Left colon (tissue), 2 donors: Measurements from ENCODE around the gene KCNQ1. TPM values are rescaled to one million over a fixed set of nuclear protein-coding genes. Genes with fewer than 3 reads are reported as not detected.

ENCODE experiments used
- ATAC-seq: fragments of 200-7000 bp; cut with Tn5 transposase; one replicate; pipeline ENCODE4 v1.9.1; 2020; ENCODE audit warnings: mild to moderate bottlenecking, moderate library complexity
- DNase-seq, 2 donors: peaks; one replicate each; pipeline ENCODE4 v3.0.0-alpha.2; 2020
- intact Hi-C, 2 donors: fragments of 100-400 bp; cut with DNase I in 1 of 2; cut with micrococcal nuclease in 1 of 2; formaldehyde crosslinking; loops; one replicate each; pipeline versions ENCODE4 v1.11.2 to v1.14.0; 2022; cut with DNase I, micrococcal nuclease
- total RNA-seq, 2 donors: library from RNA; stranded (reverse); fragmentation: NEBNext Ultra II Directional; extraction: Animal tissue kit (Norgen Biotek cat#: 25700); gene quantifications; one replicate each; pipeline ENCODE4 v1.2.1, GENCODE V29; 2021
- donor health status: DM: no; HTN: no; CAD: no.
- donor health status: DM: yes; HTN: yes; CAD: no.

The KCNQ1 gene
- total RNA-seq, 2 donors from 2014 or later: 42.8 to 56.8 TPM

DNA sequence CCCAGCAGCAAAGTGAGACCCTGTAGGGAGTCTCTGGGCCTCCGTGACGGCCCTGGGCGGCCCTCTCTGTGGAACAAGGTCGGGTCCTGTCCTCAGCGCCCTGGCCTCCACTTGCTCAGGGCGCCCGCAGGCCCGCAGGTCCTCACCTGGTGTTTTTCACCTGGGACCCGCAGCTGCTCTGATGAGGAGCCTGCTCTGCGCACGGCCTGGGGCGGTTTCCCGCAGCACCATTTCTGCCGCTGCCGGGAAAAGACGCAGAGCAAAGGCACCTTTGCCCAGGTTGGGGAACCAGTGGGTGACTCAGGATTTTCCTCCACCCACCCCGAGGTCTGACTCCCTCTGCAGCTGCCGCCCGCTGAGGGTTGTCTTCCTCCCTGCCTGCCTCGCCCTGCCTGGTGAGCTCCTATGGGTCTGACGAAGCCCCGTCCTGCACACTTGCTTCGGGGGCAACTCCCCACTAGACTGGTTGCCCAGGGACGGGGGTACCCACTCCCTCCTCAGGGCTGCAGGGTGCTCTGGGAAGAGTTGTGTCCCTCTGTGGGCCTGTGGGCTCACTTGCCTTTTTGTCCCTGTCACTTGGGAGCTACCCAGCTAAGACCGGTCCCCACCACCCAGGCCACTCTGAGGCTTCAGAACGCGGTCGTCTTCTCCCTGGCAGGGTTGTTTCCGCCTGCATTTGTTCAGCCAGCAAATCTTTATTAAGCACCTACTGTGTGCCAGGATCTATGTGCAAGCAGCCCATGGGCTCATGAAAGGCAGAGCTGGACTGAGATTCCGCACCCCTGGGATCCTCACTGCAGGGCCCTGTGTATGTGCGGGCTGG lies 89.5 kb downstream of the KCNQ1 start:
- intact Hi-C loops: loop anchor here in 1 of 2 donors (5.0 kb wide), 2 partner anchors 107 to 358 kb away; no protein-coding TSS in a partner anchor
- DNase-seq (peak in 1 of 2 donors; percentile 27), ATAC-seq (no peak)

DNA sequence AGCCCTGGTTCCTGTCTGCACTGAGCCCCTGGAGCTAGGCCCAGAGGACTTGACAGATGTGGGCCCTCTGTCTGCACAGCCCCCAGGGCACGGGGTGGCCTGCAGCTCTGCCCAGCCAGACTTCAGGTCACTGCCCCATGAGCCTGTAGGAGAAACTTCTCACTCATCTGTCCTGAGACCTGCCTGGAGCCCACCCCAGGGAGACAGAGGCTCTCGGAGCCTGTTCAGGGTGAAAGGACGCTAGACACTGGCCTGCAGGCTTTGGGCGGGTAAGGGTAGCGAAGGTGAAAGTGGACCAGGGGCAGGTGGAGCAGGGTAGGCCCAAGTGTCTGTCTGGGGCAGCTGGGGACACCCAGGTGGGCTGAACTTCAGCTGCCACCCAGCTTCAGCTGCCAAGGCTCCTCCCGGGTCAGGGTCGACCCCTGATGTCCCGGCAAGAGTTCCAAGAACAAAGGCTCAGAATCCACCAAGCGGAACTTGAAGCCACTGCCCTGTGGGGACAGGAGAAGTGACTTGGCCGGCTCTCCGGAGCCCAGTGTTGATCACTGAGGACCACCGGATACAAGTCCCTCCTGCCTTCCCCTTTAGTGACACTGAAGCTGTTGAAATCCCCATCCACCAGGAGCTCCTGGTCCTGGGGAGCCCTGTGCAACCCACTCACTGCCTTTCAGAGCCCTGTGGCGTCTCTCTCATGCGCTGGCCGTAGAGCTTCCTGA lies 90.3 kb downstream of the KCNQ1 start:
- ATAC-seq (no peak), DNase-seq (peak in 1 of 2 donors; percentile 8)
- intact Hi-C loops: loop anchor here in 1 of 2 donors (5.0 kb wide), 2 partner anchors 108 to 357 kb away; no protein-coding TSS in a partner anchor

DNA sequence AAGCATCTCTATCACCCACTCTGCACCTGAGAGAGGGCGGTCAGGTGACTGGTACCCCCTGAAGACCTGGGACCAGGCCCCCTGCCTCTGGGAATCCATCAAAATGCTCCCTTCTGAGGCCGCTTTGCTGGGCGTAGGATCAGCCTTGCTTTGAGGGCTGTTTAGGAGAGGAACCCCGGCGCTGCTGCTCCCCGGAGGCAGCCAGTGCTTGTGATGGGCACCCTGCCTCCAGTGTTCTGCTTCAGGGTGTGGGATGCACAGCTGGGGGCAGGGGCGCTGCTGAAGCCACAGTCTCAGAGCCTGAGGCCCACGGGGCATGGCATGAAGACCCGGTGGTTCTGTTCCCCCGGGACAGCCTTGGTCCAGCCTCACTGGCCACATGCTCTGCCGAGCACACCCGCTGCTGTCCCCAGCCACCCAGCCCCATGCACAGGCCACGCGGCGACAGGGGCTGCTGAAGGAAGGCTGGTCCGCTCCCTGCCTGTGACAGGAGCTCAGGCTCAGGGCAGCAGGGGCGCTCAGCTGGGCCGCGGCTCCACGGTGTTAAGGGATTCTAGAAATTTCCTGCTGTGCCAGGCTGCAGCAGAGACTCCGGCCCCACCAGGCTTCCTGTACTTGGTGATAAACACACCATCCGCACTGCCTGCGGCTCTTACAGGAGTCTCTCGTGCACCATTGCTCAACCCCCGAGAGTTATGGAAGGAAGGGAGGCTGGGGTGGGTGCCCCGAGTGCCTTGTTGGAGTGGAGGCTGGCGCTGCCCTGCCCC lies 91.0 kb downstream of the KCNQ1 start:
- ATAC-seq (no peak), DNase-seq (peak in 1 of 2 donors; percentile 21)
- intact Hi-C loops: no loop called here

DNA sequence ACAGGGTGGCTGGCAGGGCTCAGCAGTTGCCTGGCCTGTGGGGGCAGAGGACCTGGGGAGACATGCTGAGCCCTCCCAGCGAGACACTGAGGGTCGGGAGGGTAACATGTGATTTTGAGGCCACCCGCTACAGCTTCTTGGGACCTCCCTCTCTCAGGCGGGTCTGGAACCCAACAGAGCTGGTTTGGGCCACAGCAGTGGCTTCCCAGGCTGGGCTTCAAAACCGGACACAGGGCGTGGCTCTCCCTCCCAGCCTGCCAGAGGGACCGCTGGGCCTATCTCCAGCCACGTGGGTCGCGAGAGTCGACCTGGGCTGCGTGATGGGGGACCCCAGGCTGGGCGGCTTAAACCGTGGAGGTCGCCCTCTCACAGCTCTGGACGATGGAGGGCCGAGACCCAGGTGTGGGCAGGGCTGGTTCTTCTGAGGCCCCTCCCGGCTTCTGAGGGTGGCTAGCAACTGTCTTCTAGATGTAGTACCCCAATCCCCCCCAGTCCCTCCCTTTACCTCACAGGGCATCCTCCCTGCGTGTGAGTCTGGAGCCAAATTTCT lies 91.7 kb downstream of the KCNQ1 start:
- ATAC-seq (no peak), DNase-seq (no peak)
- intact Hi-C loops: no loop called here

DNA sequence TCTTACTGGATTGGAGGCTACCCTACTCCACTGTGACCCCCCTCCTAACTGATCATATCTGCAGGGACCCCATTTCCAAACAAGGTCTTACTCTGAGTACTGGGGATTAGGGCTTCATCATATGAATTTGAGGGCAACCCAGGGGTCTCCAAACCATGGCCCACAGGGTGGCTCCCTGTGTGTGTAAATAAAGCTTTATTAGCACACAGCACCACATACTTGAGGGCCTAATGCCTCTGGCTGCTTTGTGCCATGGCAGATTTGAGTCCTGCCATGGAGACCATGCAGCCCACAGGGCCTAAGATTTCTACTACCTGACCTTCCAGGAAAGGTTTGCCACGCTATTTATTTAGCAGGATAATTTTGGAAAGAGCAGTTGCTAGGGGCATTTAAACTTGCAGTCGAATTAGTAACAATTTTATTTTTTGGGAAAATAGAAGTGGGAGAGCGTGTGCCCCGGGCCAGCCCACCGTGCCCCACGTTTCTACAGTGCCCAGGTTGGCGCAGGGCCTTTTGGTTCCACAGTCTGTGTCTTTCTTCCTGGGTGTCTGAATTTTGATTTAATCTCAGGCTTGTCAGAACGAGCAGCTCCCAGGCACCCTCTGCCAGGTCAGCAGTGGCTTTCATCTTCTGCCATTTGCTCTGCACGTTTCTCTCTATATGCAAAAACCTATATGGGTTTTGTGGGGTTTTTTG lies 92.3 kb downstream of the KCNQ1 start:
- ATAC-seq (no peak), DNase-seq (no peak)
- intact Hi-C loops: no loop called here

DNA sequence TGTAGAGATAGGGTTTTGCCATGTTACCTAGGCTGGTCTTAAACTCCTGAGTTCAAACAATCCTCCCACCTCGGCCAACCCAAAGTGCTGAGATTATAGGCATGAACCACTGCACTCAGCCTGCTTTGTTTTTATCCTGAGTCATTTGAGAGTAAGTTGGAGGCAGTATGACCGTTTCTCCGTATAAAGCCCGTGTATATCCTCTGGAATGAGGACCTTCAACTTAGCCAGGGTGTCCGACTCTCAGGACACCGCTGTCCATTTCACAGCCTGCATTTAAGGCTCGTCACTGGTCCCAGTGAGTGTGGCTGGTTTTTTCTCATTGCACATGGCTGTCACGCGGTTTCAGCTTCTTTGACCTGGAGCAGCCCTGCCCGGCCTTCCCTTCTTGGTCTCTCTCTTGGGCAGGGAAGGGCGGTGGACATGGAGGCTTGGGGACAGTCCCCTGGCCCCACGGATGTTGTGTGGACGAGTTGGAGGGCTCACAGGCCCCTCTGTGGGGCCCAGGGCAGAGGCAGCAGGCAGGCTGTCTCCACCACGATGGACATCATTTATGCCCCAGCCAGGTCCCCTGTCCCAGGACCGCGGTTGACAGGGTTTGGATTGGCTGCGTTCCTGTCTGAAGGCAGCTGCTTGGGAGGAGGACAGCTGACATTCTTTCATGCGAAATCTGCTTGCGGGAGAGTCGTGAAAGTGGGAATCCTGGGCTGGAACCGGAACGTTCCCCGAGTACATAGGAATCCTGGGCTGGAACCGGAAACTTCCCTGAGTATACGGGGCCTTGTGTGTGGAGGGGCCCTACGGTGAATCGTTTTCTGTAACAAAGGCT lies 93.3 kb downstream of the KCNQ1 start:
- ATAC-seq: no peak
- intact Hi-C loops: no loop called here
- no peak for DNase-seq

DNA sequence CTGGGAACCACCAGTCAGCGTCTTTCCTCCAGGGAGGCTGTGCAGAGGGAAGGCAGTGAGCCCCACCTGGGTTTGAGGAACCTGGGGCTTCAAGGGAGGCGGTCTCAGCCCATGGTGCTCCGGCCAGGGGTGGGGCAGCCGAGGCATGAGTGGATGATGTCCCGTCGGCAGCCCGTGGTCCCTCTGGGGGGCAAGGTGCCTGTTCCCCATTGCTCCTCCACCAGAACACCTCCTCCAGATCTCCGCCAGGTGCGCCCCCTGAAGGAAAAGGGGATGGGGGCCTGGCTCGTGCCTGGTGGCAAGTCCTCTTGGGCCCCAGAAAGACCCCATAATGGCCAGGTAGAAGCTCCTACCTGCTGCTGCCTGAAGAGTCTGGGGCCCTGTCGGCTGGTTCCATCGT lies 94.1 kb downstream of the KCNQ1 start:
- DNase-seq: no peak
- no peak for ATAC-seq
- intact Hi-C loops: no loop called here

DNA sequence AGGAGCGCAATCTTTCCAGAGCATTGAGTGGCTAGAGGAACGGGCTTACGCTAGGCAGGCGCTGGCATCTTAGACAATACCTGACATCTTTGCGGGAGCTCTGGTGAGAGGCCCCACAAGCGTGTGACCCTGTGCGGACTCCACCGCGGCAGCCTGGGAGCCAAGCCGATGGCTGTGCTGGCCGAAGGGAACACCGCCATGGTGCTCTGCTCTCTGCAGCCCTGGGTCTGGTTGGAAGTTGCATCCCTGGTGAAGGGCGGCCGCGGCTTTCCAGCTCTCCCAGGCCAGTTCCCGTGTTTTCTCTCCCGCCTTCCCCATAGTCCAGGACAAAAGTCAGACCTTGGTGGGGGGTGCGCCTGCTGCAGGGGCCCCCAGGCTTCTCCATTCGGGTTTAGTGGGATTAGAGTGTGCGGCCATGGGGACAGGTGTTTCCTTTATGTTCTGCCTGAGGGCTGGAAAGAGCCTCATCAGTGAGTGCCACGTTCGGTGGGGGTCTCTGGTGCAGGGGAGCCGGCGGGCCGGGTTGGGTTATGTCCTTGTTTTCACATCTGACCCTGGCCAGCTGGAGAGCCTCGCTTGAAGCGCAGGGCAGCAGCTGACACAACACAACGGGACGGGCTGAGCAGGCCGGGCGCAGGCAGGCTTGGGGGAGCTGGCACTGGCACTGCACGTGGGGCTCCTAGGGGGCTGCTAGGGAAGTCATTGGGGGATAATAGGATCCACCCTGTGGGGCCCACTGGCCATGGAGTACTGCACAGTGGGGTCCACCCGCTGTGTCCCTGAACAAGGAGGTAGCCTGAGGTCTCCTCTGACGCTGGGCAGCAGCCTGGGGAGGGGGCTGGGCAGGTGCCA lies 94.8 kb downstream of the KCNQ1 start:
- DNase-seq (peak in 1 of 2 donors; percentile 17), ATAC-seq (no peak)
- intact Hi-C loops: no loop called here

DNA sequence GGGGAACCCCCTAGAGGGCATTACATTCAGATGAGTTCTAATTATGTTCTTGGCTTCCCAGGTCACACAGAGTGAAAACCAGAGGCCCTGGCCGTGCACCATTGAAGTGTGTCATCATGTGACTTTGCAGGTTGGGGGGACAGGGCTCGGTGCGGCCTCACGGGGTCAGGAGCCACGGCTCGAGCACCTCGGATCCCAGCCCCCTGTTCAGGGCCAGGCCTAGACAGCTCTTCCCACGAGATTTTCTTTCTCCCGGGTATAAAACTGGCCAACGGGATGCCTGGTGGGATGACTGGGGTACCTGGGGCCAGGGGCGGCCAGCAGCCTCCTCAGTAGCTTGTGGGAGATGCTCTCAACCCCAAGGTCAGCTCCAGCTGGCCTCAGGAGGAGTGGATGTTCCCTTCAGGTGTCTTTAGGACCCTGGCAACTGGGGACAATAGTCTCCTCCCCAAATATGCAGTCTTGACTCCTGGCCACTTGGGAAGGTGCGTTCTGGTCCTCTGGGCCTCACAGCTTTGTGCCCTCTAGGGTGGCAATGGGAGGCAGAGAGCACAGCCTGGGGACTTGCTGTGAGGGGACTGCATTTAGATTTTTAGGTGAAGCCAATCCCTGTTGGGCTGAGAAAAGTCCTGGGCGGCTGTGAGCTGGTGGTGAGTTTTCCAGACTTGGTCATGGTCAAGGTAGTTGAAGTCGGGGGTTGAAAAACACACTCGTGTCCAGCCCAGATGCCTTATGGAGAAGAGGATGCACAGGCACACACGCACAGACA lies 95.6 kb downstream of the KCNQ1 start:
- ATAC-seq (no peak), DNase-seq (peak in 1 of 2 donors; percentile 6)
- intact Hi-C loops: no loop called here

DNA sequence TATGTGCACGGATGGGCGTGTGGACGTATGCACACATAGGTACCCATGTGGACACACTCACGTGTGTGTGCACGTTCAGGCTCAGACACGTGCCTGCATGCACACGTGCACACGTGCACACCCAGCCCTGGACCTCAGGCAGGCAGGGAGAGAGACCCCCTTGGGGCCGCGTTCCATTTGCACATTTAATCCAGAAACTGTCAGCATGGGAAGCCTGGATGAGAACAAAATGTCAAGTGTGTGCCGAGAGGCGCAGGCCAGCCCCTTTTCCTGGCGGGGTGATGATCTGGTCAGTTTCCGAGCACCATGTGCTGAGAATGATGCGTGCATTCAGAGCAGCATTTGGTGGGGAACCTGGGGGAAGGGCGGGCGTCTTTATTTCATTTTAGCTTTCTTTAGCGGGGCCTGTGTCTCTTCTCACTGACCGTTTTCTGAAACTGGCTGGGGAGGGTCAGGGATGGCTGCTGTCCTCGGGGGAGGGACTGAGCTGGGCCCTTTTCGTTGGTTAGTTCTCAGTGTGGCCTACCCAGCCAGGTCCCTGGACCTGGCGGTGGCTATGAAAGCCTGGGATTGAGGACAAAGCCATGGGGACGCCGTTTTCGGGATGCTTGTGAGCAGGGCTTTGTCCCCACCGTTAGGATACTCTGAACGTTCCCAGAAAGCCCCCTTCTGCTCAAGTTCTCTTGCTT lies 96.3 kb downstream of the KCNQ1 start:
- no peak for ATAC-seq
- DNase-seq: peak in 1 of 2 donors; percentile 17

DNA sequence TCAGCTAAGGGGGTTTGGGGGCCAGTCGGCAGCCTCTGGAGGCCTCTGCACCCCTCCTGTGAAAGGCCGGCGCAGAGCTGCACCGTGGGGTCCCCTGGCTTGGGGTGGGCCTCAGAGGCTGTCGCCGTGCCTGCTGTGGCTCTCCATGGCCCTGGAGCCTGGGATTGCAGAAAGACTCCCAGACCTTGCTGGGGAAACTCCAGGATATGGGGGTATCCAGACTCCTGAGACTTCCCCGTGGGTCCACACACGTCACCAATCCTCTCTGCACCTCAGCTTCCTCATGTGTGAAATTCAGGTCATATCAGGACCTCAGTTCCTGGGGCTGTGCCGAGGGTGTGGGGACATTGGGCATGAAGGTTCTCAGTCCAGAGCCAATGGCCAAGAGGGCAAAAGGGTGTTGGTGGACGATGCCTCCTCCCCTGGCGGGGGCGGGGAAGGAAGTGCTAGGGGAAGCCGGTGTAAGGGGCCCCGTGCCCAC lies 97.1 kb downstream of the KCNQ1 start:
- ATAC-seq (no peak), DNase-seq (peak in 1 of 2 donors; percentile 15)
- intact Hi-C loops: no loop called here

More for the DNA sequence above, 96.3 kb downstream of the KCNQ1 start:
- intact Hi-C loops: no loop called here

DNA sequence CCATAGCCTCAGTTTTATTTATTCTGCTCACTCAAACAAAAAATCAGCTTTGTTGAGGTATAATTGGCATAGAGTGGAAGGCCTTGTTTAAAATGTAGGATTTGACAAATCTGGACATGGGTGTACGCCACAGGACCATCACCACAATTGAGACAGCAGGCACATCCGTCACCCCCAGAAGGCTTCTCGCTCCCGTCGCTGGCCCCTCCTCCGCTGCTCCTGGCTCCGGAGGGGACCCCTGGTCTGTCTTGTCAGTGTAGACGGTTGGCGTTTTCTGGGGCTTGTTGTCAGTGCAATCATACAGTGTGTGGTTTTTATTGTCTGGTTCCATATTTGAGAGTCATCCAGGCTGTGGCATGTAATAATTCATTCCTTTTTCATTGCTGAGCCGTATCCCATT lies 97.6 kb downstream of the KCNQ1 start:
- intact Hi-C loops: no loop called here
- ATAC-seq: no peak
- no peak for DNase-seq

DNA sequence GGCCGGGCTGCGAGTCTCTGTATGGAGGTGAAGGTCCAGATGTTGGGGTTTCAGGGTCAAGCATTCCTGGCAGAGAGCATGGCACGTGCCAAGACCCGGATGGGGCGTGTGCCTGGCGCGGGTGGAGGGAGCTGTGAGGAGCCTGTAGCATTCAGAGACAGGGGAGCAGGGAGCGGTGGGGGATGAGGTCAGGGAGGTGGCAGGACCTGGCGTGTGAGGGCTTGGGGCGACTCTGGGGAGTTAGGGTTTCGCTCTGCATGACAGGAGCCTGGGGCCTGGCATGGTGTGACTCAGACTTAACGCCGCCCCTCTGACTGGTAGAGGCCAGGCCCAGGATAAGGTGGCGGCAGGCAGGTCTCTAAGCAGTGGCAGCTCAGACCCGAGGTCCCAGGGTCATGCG lies 103.0 kb downstream of the KCNQ1 start:
- no peak for ATAC-seq
- peak in 1 of 2 donors; percentile 19 for DNase-seq
- intact Hi-C loops: no loop called here

DNA sequence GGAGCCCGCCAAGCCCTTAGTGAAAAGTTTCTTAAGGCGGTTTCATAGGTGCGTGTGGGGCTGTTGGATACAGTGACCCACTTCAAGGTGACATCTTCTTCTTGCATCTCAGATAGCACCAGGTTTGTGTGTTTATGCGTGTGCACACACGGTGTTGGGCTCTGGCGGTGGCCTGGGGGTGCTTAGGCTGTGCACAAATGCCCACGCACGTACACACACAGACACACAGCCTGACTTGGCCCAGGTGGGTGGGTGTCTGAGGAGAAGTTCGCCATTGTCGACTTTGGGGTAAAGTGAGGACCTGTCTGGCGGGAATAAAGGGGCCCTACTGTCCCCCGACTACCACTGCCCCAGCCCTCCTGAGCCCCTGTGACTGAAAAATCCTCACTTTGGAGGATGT lies 103.8 kb downstream of the KCNQ1 start:
- DNase-seq (peak in 1 of 2 donors; percentile 8), ATAC-seq (no peak)
- intact Hi-C loops: no loop called here

DNA sequence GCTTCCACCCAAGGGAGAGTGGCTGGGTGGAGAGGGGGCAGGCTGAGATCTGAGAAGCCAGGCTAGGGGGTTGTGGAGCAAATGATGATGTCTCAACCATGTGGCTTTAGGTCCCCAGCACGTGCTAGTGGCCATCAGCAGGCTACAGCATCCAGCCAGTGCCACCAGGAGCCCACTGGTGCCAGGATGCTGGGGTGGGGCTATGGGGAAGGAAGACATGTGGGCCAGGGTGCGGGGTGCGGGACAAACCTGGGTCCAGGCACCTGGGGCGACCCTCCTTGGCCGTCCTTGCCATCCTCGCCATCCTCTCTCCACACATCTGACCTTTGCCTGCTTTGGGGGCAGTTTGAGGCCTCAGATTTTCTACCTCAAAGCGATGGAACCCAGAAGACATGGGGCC lies 104.3 kb downstream of the KCNQ1 start:
- intact Hi-C loops: no loop called here
- ATAC-seq (no peak), DNase-seq (peak in 1 of 2 donors; percentile 8)
